HG02852 (cell line): ENCODE data around the gene LDAH.

ENCODE experiments used
- ATAC-seq: cut with Tn5 transposase; IDR thresholded peaks from one replicate; pipeline ENCODE4 v1.9.1; 2021; ENCODE audit warnings: mild to moderate bottlenecking, moderate library complexity; ENCODE audit not compliant: unreplicated experiment

LDAH gene

GRCh38 chr2:20822535-20823490 is at the start of gene LDAH:
Gene LDAH (minus strand): TSS chr2:20823101. CDS start chr2:20801463, 21,638 bp downstream.
- ATAC-seq = peak; percentile 87

- peak; percentile 100 for ATAC-seq
Measured at GRCh38 chr2:20868377-20868776, 45.5 kb upstream of the LDAH start.

GRCh38 chr2:20862850-20863249 is 39.9 kb upstream of the LDAH start:
- ATAC-seq = no peak

GRCh38 chr2:20855456-20855855 is 32.6 kb upstream of the LDAH start:
- no peak for ATAC-seq

- ATAC-seq = no peak
Measured at GRCh38 chr2:20852670-20853069, 29.8 kb upstream of the LDAH start.

- no peak for ATAC-seq
Measured at GRCh38 chr2:20852139-20852538, 29.2 kb upstream of the LDAH start.

- ATAC-seq = no peak
Measured at GRCh38 chr2:20844246-20844645, 21.3 kb upstream of the LDAH start.

GRCh38 chr2:20839052-20839451 is 16.2 kb upstream of the LDAH start:
- no peak for ATAC-seq

- no peak for ATAC-seq
Measured at GRCh38 chr2:20838016-20838415, 15.1 kb upstream of the LDAH start.

- no peak for ATAC-seq
Measured at GRCh38 chr2:20836521-20836920, 13.6 kb upstream of the LDAH start.

- no peak for ATAC-seq
Measured at GRCh38 chr2:20834331-20834730, 11.4 kb upstream of the LDAH start.

- no peak for ATAC-seq
Measured at GRCh38 chr2:20832606-20833005, 9.7 kb upstream of the LDAH start.

GRCh38 chr2:20829861-20830260 is 7.0 kb upstream of the LDAH start:
- no peak for ATAC-seq

- ATAC-seq = no peak
Measured at GRCh38 chr2:20823917-20824316, 1.0 kb upstream of the LDAH start.

GRCh38 chr2:20818820-20819219 is 4.1 kb downstream of the LDAH start:
- ATAC-seq = no peak

GRCh38 chr2:20815216-20815615 is 7.7 kb downstream of the LDAH start:
- ATAC-seq = no peak

- no peak for ATAC-seq
Measured at GRCh38 chr2:20812779-20813178, 10.1 kb downstream of the LDAH start.

- ATAC-seq = no peak
Measured at GRCh38 chr2:20806286-20806685, 16.6 kb downstream of the LDAH start.

- ATAC-seq = no peak
Measured at GRCh38 chr2:20803974-20804373, 18.9 kb downstream of the LDAH start.

- ATAC-seq = no peak
Measured at GRCh38 chr2:20803226-20803682, 19.6 kb downstream of the LDAH start.

GRCh38 chr2:20797096-20797495 is 25.8 kb downstream of the LDAH start:
- peak; percentile 36 for ATAC-seq

- ATAC-seq = peak; percentile 60
Measured at GRCh38 chr2:20796374-20796791, 26.5 kb downstream of the LDAH start.
